HCT116 (cell line): ENCODE measurements around the gene HMGA1. TPM values are rescaled to one million over a fixed set of nuclear protein-coding genes. Genes with fewer than 3 reads are reported as not detected.
A peak's percentile ranks its signal among the peaks of the same experiment; 100 is the strongest.

Experiments
- ATAC-seq: fragments of 200-7000 bp; cut with Tn5 transposase; 2 replicates; pipeline ENCODE4 v1.9.1; 2020; ENCODE audit warnings: mild to moderate bottlenecking, moderate library complexity
- BruUV-seq: library from RNA; stranded (reverse); fragments of 400-500 nt; replicated peaks from 2 replicates; lab custom pipeline; 2021; lab: Mats Ljungman, UMichigan
- CTCF ChIA-PET: fragments of 300-600 bp; sonication (Branson Sonifier 250); formaldehyde crosslinking; loops from one replicate; lab custom pipeline; 2021; ENCODE audit warnings: antibody characterized with exemption; lab: Charles Lee
- POLR2A ChIA-PET: fragments of 300-600, 350-600 bp; sonication (Branson Sonifier 250); formaldehyde crosslinking; loops from one replicate; lab custom pipeline; 2021; ENCODE audit warnings: antibody characterized with exemption; lab: Charles Lee
- RAD21 ChIA-PET, 2 experiments: fragments of 300-600 bp; sonication (Branson Sonifier 250); formaldehyde crosslinking; loops; one replicate each; lab custom pipeline; 2023; ENCODE audit warnings: low total read pairs in 2 of 2; ENCODE audit not compliant: uncharacterized antibody in 2 of 2, unreplicated experiment in 2 of 2, low non-redundant PET in 1 of 2; lab: Charles Lee
- DNase-seq: peaks from one replicate; pipeline ENCODE4 v3.0.0-alpha.2; 2010; ENCODE audit warnings: low read depth, low spot score
- H2AFZ ChIP-seq: fragments of 200-600 bp; shearing (Covaris generic), sonication (generic); 2 replicates; pipeline ENCODE4 v1.6.1; 2017; ENCODE audit warnings: low read depth, mixed run types, mixed read lengths, antibody characterized with exemption, low read length; ENCODE audit not compliant: poor library complexity, severe bottlenecking
- H3K27ac ChIP-seq: 2 replicates; pipeline ENCODE4 v1.5.1; 2012; ENCODE audit warnings: low read depth, low read length
- H3K27me3 ChIP-seq: fragments of 200-600 bp; sonication (generic); 2 replicates; pipeline ENCODE4 v1.6.1; 2016; ENCODE audit warnings: mixed run types, low read length, mixed read lengths; ENCODE audit not compliant: insufficient read depth
- H3K36me3 ChIP-seq, 2 experiments: fragments of 200-500 bp in 1 of 2; fragments of 200-600 bp in 1 of 2; sonication (Bioruptor generic) in 1 of 2; sonication (generic) in 1 of 2; 2 replicates each; pipeline versions ENCODE4 v1.5.1 to v1.6.1; 2014 to 2016; ENCODE audit warnings: low read length in 2 of 2, inconsistent platforms in 1 of 2, mixed read lengths in 1 of 2, mixed run types in 1 of 2; ENCODE audit not compliant: insufficient read depth in 2 of 2, control insufficient read depth in 1 of 2
- H3K4me1 ChIP-seq, 2 experiments: fragments of 200-600 bp in 1 of 2; sonication (generic) in 1 of 2; 2 replicates each; pipeline versions ENCODE4 v1.5.1 to v1.6.1; 2012 to 2017; ENCODE audit warnings: low read length in 2 of 2, inconsistent platforms in 1 of 2, mild to moderate bottlenecking in 1 of 2, mixed read lengths in 1 of 2, mixed run types in 1 of 2, moderate library complexity in 1 of 2; ENCODE audit not compliant: insufficient read depth in 2 of 2, control insufficient read depth in 1 of 2
- H3K4me2 ChIP-seq: fragments of 200-600 bp; sonication (generic); 2 replicates; pipeline ENCODE4 v1.6.1; 2017; ENCODE audit warnings: mixed run types, low read length, mixed read lengths
- H3K4me3 ChIP-seq, 2 experiments: fragments of 200-600 bp in 1 of 2; sonication (generic) in 1 of 2; replicated peaks in 1 of 2; 2 replicates each; pipeline ENCODE4 v1.5.1; 2011 to 2016; ENCODE audit warnings: low read length in 2 of 2, control low read depth in 1 of 2, low read depth in 1 of 2, mild to moderate bottlenecking in 1 of 2, mixed read lengths in 1 of 2, mixed run types in 1 of 2
- H3K79me2 ChIP-seq: fragments of 200-600 bp; sonication (generic); 2 replicates; pipeline ENCODE4 v1.6.1; 2017; ENCODE audit warnings: mild to moderate bottlenecking, mixed run types, low read length, moderate library complexity, mixed read lengths; ENCODE audit not compliant: insufficient read depth
- H3K9ac ChIP-seq: fragments of 200-600 bp; sonication (generic); 2 replicates; pipeline ENCODE4 v1.6.1; 2016; ENCODE audit warnings: low read length, mixed read lengths
- H3K9me2 ChIP-seq: fragments of 200-600 bp; sonication (generic), shearing (Covaris generic); 2 replicates; pipeline ENCODE4 v1.6.1; 2017; ENCODE audit warnings: mixed run types, mild to moderate bottlenecking, moderate library complexity; ENCODE audit not compliant: insufficient read depth
- H3K9me3 ChIP-seq, 2 experiments: fragments of 200-500 bp in 1 of 2; fragments of 200-600 bp in 1 of 2; sonication (Bioruptor generic) in 1 of 2; sonication (generic) in 1 of 2; 2 replicates each; pipeline ENCODE4 v1.6.1; 2014 to 2017; ENCODE audit warnings: low read length in 2 of 2, mixed read lengths in 2 of 2, inconsistent platforms in 1 of 2, low read depth in 1 of 2, mild to moderate bottlenecking in 1 of 2, mixed run types in 1 of 2, moderate library complexity in 1 of 2; ENCODE audit not compliant: control insufficient read depth in 1 of 2, insufficient read depth in 1 of 2
- H4K20me1 ChIP-seq: fragments of 200-600 bp; sonication (generic), shearing (Covaris generic); 2 replicates; pipeline ENCODE4 v1.6.1; 2017; ENCODE audit warnings: mixed run types, mild to moderate bottlenecking, moderate library complexity; ENCODE audit not compliant: insufficient read depth
- CBX3 ChIP-seq: IDR thresholded peaks from 2 replicates; pipeline ENCODE4 v1.6.1; 2012; ENCODE audit warnings: low read depth
- CEBPB ChIP-seq: IDR thresholded peaks from 2 replicates; pipeline ENCODE4 v1.6.1; 2012; ENCODE audit warnings: low read depth
- EGR1 ChIP-seq: IDR thresholded peaks from 2 replicates; pipeline ENCODE4 v1.6.1; 2012; ENCODE audit warnings: low read depth
- FOSL1 ChIP-seq: IDR thresholded peaks from 2 replicates; pipeline ENCODE4 v1.6.1; 2012; ENCODE audit warnings: low read depth
- POLR2A ChIP-seq: IDR thresholded peaks from 2 replicates; pipeline ENCODE4 v1.7.0; 2011; ENCODE audit warnings: borderline replicate concordance; ENCODE audit not compliant: insufficient read depth, insufficient read length; ENCODE audit errors: extremely low read depth
- POLR2AphosphoS5 ChIP-seq: IDR thresholded peaks from 2 replicates; pipeline ENCODE4 v1.6.1; 2011; ENCODE audit warnings: mild to moderate bottlenecking, low read depth, low read length, moderate library complexity
- RAD21 ChIP-seq: IDR thresholded peaks from 2 replicates; pipeline ENCODE4 v1.6.1; 2012; ENCODE audit warnings: low read depth, mild to moderate bottlenecking
- SIN3A ChIP-seq: IDR thresholded peaks from 2 replicates; pipeline ENCODE4 v1.6.1; 2012; ENCODE audit warnings: low read depth
- SP1 ChIP-seq: IDR thresholded peaks from 2 replicates; pipeline ENCODE4 v1.6.1; 2012; ENCODE audit warnings: low read depth
- SRF ChIP-seq: IDR thresholded peaks from 2 replicates; pipeline ENCODE4 v1.6.1; 2012; ENCODE audit warnings: low read depth
- TCF7L2 ChIP-seq: IDR thresholded peaks from 2 replicates; pipeline ENCODE4 v1.7.0; 2011; ENCODE audit warnings: borderline replicate concordance, inconsistent platforms; ENCODE audit not compliant: insufficient read depth, insufficient read length; ENCODE audit errors: extremely low read depth
- YY1 ChIP-seq: IDR thresholded peaks from 2 replicates; pipeline ENCODE4 v1.6.1; 2011; ENCODE audit warnings: low read length, low read depth, moderate library complexity, mild to moderate bottlenecking; ENCODE audit not compliant: insufficient replicate concordance; ENCODE audit errors: extremely low read depth
- ZFX ChIP-seq: fragments of 450-650 bp; IDR thresholded peaks from 2 replicates; pipeline ENCODE4 v1.6.1; 2017
- intact Hi-C: fragments of 100-400 bp; cut with micrococcal nuclease; formaldehyde crosslinking; loops from 2 replicates; pipeline ENCODE4 v1.10.0; 2022
- total RNA-seq: library from RNA; stranded (reverse); gene quantifications from one replicate; pipeline ENCODE4 v1.2.1, GENCODE V29; 2021; ENCODE audit not compliant: unreplicated experiment
- TF ChIP-seq, protein P1 (sequence below): IDR thresholded peaks from 2 replicates; pipeline ENCODE4 v1.6.1; 2012
- TF ChIP-seq, protein P2 (sequence below): IDR thresholded peaks from 2 replicates; pipeline ENCODE4 v1.6.1; 2012
- TF ChIP-seq, protein P3 (sequence below): IDR thresholded peaks from 2 replicates; pipeline ENCODE4 v1.6.1; 2011; ENCODE audit warnings: mild to moderate bottlenecking, low read length, moderate library complexity; ENCODE audit not compliant: insufficient replicate concordance; ENCODE audit errors: extremely low read depth
- TF ChIP-seq, protein P4 (sequence below), 3 experiments: fragments of 200-600 bp in 1 of 3; sonication (generic) in 1 of 3; IDR thresholded peaks in 2 of 3; conservative IDR thresholded peaks in 1 of 3; 2 replicates each; pipeline ENCODE4 v1.5.1; 2012 to 2017; ENCODE audit warnings: low read depth in 2 of 3, low read length in 2 of 3, antibody characterized with exemption in 1 of 3, borderline replicate concordance in 1 of 3, control low read depth in 1 of 3, mild to moderate bottlenecking in 1 of 3, mixed read lengths in 1 of 3, mixed run types in 1 of 3, moderate library complexity in 1 of 3; ENCODE audit not compliant: insufficient read depth in 1 of 3

Gene HMGA1
- total RNA-seq, 1 experiment from 2014 or later, result 2,459 TPM

DNA sequence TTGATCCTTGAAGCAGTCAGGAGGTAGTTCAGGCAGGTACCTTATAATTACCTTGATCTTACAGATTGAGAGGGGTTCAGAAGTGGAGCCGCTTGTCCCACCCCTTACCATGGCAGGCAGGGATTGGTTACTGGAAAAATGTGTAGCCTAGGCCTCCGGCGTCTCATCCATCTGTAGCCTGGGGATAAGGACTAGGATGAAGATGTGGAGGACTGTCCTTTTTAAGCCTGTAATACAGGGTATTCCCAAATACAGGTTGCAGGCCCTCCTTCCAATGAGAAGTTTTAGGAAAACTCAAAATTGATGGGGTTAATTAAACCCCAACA lies 2.8 kb downstream of the HMGA1 start:
- peaks cover 20% of the 10 kb centered on the region; the same call in 1 of the 2 replicates for H4K20me1 ChIP-seq
- H3K36me3 ChIP-seq, result peaks cover 13 to 48% of the 10 kb centered on the region in 2 experiments; a peak in 2 of 4 replicates
- TF ChIP-seq SIN3A (no peak), RAD21 (no peak), POLR2AphosphoS5 (no peak), EGR1 (no peak), SP1 (no peak), SRF (no peak), TCF7L2 (no peak), CEBPB (no peak), POLR2A (no peak), FOSL1 (no peak), CBX3 (no peak), ZFX (no peak), YY1 (no peak)
- TF ChIP-seq, protein P1, sequence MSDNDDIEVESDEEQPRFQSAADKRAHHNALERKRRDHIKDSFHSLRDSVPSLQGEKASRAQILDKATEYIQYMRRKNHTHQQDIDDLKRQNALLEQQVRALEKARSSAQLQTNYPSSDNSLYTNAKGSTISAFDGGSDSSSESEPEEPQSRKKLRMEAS, result no peak
- TF ChIP-seq, protein P2, sequence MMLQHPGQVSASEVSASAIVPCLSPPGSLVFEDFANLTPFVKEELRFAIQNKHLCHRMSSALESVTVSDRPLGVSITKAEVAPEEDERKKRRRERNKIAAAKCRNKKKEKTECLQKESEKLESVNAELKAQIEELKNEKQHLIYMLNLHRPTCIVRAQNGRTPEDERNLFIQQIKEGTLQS, result no peak
- TF ChIP-seq, protein P3, sequence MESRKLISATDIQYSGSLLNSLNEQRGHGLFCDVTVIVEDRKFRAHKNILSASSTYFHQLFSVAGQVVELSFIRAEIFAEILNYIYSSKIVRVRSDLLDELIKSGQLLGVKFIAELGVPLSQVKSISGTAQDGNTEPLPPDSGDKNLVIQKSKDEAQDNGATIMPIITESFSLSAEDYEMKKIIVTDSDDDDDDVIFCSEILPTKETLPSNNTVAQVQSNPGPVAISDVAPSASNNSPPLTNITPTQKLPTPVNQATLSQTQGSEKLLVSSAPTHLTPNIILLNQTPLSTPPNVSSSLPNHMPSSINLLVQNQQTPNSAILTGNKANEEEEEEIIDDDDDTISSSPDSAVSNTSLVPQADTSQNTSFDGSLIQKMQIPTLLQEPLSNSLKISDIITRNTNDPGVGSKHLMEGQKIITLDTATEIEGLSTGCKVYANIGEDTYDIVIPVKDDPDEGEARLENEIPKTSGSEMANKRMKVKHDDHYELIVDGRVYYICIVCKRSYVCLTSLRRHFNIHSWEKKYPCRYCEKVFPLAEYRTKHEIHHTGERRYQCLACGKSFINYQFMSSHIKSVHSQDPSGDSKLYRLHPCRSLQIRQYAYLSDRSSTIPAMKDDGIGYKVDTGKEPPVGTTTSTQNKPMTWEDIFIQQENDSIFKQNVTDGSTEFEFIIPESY, result no peak
- TF ChIP-seq, protein P4, sequence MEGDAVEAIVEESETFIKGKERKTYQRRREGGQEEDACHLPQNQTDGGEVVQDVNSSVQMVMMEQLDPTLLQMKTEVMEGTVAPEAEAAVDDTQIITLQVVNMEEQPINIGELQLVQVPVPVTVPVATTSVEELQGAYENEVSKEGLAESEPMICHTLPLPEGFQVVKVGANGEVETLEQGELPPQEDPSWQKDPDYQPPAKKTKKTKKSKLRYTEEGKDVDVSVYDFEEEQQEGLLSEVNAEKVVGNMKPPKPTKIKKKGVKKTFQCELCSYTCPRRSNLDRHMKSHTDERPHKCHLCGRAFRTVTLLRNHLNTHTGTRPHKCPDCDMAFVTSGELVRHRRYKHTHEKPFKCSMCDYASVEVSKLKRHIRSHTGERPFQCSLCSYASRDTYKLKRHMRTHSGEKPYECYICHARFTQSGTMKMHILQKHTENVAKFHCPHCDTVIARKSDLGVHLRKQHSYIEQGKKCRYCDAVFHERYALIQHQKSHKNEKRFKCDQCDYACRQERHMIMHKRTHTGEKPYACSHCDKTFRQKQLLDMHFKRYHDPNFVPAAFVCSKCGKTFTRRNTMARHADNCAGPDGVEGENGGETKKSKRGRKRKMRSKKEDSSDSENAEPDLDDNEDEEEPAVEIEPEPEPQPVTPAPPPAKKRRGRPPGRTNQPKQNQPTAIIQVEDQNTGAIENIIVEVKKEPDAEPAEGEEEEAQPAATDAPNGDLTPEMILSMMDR (IDR thresholded peaks at IDR 0.05 in 2 of 3, conservative IDR thresholded peaks at IDR 0.05 in 1 of 3; ENCODE audit: borderline replicate concordance in 1 of 3, insufficient read depth in 1 of 3, low read depth in 2 of 3, low read length in 2 of 3), result no peak
- peaks cover 56 to 81% of the 10 kb centered on the region in 2 experiments for H3K4me1 ChIP-seq
- peak overlapping the region; percentile 95 for H3K27ac ChIP-seq
- POLR2A ChIA-PET, result interaction anchor here (1.1 to 1.4 kb wide), 2 partner anchors 9 to 13 kb away, joined by 3 to 4 read pairs; partner anchors contain the start of gene SMIM29
- peak overlapping the region; percentile 93 for H3K9ac ChIP-seq
- H3K9me3 ChIP-seq, result no peaks in the 10 kb centered on the region
- intact Hi-C loops, result no loop called here
- no TSS peak for BruUV-seq
- H3K79me2 ChIP-seq, result peaks cover 73% of the 10 kb centered on the region
- ATAC-seq (no peak), DNase-seq (no peak)
- RAD21 ChIA-PET, result no interaction called here
- no peak overlapping the region for H2AFZ ChIP-seq
- CTCF ChIA-PET, result no interaction called here
- peak overlapping the region; percentile 87 for H3K4me2 ChIP-seq
- H3K4me3 ChIP-seq, result peak overlapping the region; percentile 69 to 93
- H3K27me3 ChIP-seq, result no peaks in the 10 kb centered on the region
- no peaks in the 10 kb centered on the region for H3K9me2 ChIP-seq
